Colonic mucosa (tissue), 4 donors: Measurements from ENCODE around the gene GFER. TPM values are rescaled to one million over a fixed set of nuclear protein-coding genes. Genes with fewer than 3 reads are reported as not detected.

ENCODE experiments used
- DNase-seq: peaks from one replicate; pipeline ENCODE4 v3.0.0-alpha.2; 2020
- H3K27ac ChIP-seq: fragments of 200-600 bp; one replicate; pipeline ENCODE4 v1.8.0; 2021
- H3K27me3 ChIP-seq: fragments of 200-600 bp; one replicate; pipeline ENCODE4 v1.8.0; 2021
- H3K36me3 ChIP-seq: fragments of 200-600 bp; one replicate; pipeline ENCODE4 v1.8.0; 2021
- H3K4me1 ChIP-seq: fragments of 200-600 bp; one replicate; pipeline ENCODE4 v1.8.0; 2021; ENCODE audit warnings: mild to moderate bottlenecking
- H3K4me3 ChIP-seq: fragments of 200-600 bp; one replicate; pipeline ENCODE4 v1.8.0; 2021
- H3K9ac ChIP-seq, 2 donors: one replicate each; pipeline ENCODE4 v1.7.0; 2013; ENCODE audit warnings: control low read depth in 2 of 2, low read depth in 2 of 2, low read length in 2 of 2
- H3K9me3 ChIP-seq: fragments of 200-600 bp; one replicate; pipeline ENCODE4 v1.8.0; 2021
- CTCF ChIP-seq: fragments of 200-600 bp; IDR thresholded peaks from one replicate; pipeline ENCODE4 v1.8.0; 2022; ENCODE audit warnings: antibody characterized with exemption, mild to moderate bottlenecking
- intact Hi-C: fragments of 100-400 bp; cut with DNase I; formaldehyde crosslinking; loops from one replicate; pipeline ENCODE4 v1.14.1; 2022
- total RNA-seq, 2 donors: library from RNA; stranded (reverse); fragmentation: NEBNext Ultra II Directional in 1 of 2; extraction: Animal tissue kit (Norgen Biotek cat#: 25700) in 1 of 2; gene quantifications; one replicate each; pipeline ENCODE4 v1.2.1, GENCODE V29; 2021
- donor health status: healthy.
- donor health status: DM: no; HTN: no; CAD: no.
- donor health status: DM: no; HTN: no; CAD: no.

The GFER gene
- total RNA-seq, 2 donors from 2014 or later, result 76.6 to 79.5 TPM

- H3K36me3 ChIP-seq, result no peaks in the 10 kb centered on the region
- H3K4me3 ChIP-seq, result no peak overlapping the region
- intact Hi-C loops, result loop anchor here (5.0 to 10.0 kb wide), 2 partner anchors 61 to 118 kb away; no protein-coding TSS in a partner anchor
- no peaks in the 10 kb centered on the region for H3K9me3 ChIP-seq
- H3K4me1 ChIP-seq, result peaks cover 12% of the 10 kb centered on the region
- H3K27me3 ChIP-seq, result peaks cover 24% of the 10 kb centered on the region
- H3K9ac ChIP-seq, result peak overlapping the region; percentile 37 to 65
- no peak for TF ChIP-seq CTCF
- H3K27ac ChIP-seq, result no peak overlapping the region
- DNase-seq, result no peak
Observed at GRCh38 chr16:2024032-2024420, 40.0 kb downstream of the GFER start.

DNA sequence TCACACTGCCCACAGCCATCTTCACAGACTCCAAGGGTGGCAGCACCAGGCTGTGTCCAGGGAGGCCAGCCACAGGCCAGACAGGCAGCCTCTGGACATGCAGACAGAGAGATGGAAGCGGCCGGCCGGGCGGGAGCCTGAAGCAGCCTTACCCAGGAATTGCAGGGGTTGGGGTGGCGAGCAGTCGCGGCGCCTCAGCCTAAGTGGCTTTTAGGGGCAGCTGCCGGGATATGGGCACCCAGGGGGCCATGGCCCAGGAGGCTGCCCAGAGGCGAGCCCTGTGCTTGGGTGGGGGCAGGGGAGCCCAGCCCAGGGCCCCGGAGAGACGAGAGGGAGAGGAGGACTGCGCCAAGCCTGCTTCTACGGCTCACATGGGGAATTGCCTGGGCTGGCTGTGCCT, 41.3 kb downstream of the GFER start:
- H3K4me1 ChIP-seq, result peaks cover 9% of the 10 kb centered on the region
- DNase-seq, result no peak
- no peak overlapping the region for H3K4me3 ChIP-seq
- H3K9ac ChIP-seq, result no peak overlapping the region
- no peak overlapping the region for H3K27ac ChIP-seq
- no peak for TF ChIP-seq CTCF
- no peaks in the 10 kb centered on the region for H3K9me3 ChIP-seq
- peaks cover 12% of the 10 kb centered on the region for H3K27me3 ChIP-seq
- intact Hi-C loops, result loop anchor here (10.0 kb wide), 1 partner anchor 60 kb away; no protein-coding TSS in a partner anchor
- no peaks in the 10 kb centered on the region for H3K36me3 ChIP-seq

- H3K9me3 ChIP-seq, result no peaks in the 10 kb centered on the region
- intact Hi-C loops, result loop anchor here (10.0 kb wide), 1 partner anchor 59 kb away; no protein-coding TSS in a partner anchor
- TF ChIP-seq CTCF, result no peak
- H3K9ac ChIP-seq, result peak overlapping the region; percentile 55 to 66
- peak overlapping the region; percentile 53 for H3K27ac ChIP-seq
- H3K27me3 ChIP-seq, result peaks cover 5% of the 10 kb centered on the region
- peaks cover 3% of the 10 kb centered on the region for H3K4me1 ChIP-seq
- H3K36me3 ChIP-seq, result no peaks in the 10 kb centered on the region
- DNase-seq, result no peak
- H3K4me3 ChIP-seq, result peak overlapping the region; percentile 19
Observed at GRCh38 chr16:2025878-2026460, 42.0 kb downstream of the GFER start.

DNA sequence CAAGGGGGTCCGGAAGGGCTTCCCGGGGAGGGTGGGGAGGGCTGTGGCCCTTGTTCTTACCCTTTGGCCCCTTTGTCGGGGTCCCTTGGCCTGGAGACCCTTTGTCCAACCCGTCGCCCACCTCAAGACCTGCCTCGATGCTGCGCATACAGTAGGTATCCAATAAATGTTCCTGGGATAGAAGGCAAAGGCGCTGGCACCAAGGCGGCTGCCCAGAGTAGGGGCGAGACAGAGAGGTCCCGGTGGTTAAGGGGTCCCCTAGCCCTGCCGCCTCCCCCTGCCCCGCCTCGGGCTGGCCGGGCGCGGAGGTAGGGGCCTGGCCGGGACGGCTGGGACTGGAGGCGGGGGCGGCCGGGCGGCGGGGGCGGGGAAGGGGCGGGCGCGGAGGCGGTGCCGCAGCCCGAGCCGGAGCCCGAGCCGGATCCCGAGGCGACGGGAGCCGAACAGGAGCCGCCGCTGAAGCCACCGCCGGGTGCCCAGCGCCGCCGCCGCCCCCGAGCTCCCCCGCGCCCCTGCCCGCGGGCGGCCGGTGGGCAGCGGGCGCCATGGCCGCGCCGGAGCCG, 42.5 kb downstream of the GFER start, which contains the start of gene NHERF2:
Gene NHERF2 (plus strand): TSS at position 442 of the 563 bp plus-strand sequence. CDS start 104 bp downstream, at position 546.
- Histone ChIP-seq H3K4me3 (peak within 1 kb of the TSS; percentile 66), H3K27ac (peak within 1 kb of the TSS; percentile 53), H3K27me3 (no peaks in the 10 kb centered on the region), H3K9ac (peak within 1 kb of the TSS; percentile 66 to 76), H3K4me1 (peaks cover 3% of the 10 kb centered on the region), H3K36me3 (no peaks in the 10 kb centered on the region), H3K9me3 (no peaks in the 10 kb centered on the region)
- no peak for TF ChIP-seq CTCF
- intact Hi-C loops, result loop anchor here (10.0 kb wide), 1 partner anchor 58 kb away; no protein-coding TSS in a partner anchor
- no peak for DNase-seq

- no peak for TF ChIP-seq CTCF
- Histone ChIP-seq H3K9ac (peak overlapping the region; percentile 66 to 76), H3K9me3 (no peaks in the 10 kb centered on the region), H3K4me3 (peak overlapping the region; percentile 66), H3K36me3 (no peaks in the 10 kb centered on the region), H3K27me3 (no peaks in the 10 kb centered on the region), H3K27ac (peak overlapping the region; percentile 47), H3K4me1 (peaks cover 3% of the 10 kb centered on the region)
- intact Hi-C loops, result loop anchor here (10.0 kb wide), 1 partner anchor 57 kb away; no protein-coding TSS in a partner anchor
- DNase-seq, result no peak
Observed at GRCh38 chr16:2027024-2028010, 43.3 kb downstream of the GFER start.
